ENCODE results near the gene PDXDC1. TPM values are rescaled to one million over a fixed set of nuclear protein-coding genes. Genes with fewer than 3 reads are reported as not detected.
"Not testable (repeated sequence)": the region's sequence is repeated elsewhere in the genome, so short reads cannot be mapped to it uniquely, and the experiment has no call there.

Gene PDXDC1
- total and polyA plus RNA-seq, 4 donors = 51.4 to 88.1 (median 70.5) TPM

DNA sequence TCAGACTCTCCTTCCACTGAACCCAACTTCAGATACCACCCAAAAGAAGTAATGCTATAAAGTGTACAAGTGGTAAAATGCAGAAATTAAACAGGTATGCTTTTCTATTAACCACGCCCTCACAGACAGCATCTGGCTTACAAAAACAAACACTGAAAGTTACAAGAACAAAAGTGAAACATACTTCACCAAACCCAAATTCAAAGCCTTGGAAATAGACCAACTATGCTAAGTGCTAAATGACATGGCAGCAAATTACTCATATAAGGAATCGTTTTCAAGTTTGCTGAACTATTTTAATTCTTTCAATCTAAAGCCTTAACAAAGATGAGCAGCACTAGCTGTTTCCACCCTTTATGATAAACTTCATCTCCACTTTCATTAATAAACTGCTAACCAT is 101.3 kb downstream of the PDXDC1 start:
- H3K4me1 ChIP-seq (ENCODE audit: control insufficient read depth in 1 of 2, insufficient read depth in 2 of 2, low read length in 2 of 2); H3K27ac ChIP-seq (ENCODE audit: low read depth in 1 of 2, low read length in 2 of 2); H3K36me3 ChIP-seq (ENCODE audit: control insufficient read depth in 1 of 2, insufficient read depth in 2 of 2, low read length in 1 of 2); ATAC-seq (ENCODE audit: low FRiP score); H3K27me3 ChIP-seq (ENCODE audit: control insufficient read depth in 1 of 2, insufficient read depth in 2 of 2, low read length in 1 of 2); H3K9me3 ChIP-seq (ENCODE audit: control insufficient read depth, low read length); DNase-seq; H3K4me3 ChIP-seq (ENCODE audit: low read length in 2 of 2); intact Hi-C loops (cut with DNase I): not testable (repeated sequence)
- WGBS, 2 donors = 75 to 76% methylated on average over 2 of the region's 2 CpGs

DNA sequence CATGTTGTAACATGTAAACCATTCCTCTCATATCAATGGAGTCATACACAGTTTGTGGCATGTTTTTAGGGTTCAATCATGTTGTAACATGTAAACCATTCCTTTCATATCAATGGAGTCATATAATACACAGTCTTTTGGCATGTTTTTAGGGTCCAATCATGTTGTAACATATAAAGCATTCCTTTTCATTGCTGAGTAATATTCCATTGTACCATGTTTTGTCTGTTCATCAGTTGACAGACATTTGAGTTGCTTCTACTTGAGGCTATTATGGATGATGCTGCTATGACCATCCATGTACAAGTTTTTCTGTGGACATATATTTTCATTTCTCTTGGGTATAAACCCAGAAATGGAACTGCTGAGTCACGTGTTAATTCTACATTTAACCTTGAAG is 106.1 kb downstream of the PDXDC1 start:
- intact Hi-C loops (cut with DNase I); H3K27me3 ChIP-seq (ENCODE audit: control insufficient read depth in 1 of 2, insufficient read depth in 2 of 2, low read length in 1 of 2); H3K36me3 ChIP-seq (ENCODE audit: control insufficient read depth in 1 of 2, insufficient read depth in 2 of 2, low read length in 1 of 2); H3K4me1 ChIP-seq (ENCODE audit: control insufficient read depth in 1 of 2, insufficient read depth in 2 of 2, low read length in 2 of 2); H3K27ac ChIP-seq (ENCODE audit: low read depth in 1 of 2, low read length in 2 of 2); ATAC-seq (ENCODE audit: low FRiP score); DNase-seq; H3K9me3 ChIP-seq (ENCODE audit: control insufficient read depth, low read length); H3K4me3 ChIP-seq (ENCODE audit: low read length in 2 of 2): not testable (repeated sequence)
- 96 to 100% methylated on average over 1 of the region's 1 CpG for WGBS, 2 donors

- DNase-seq; ATAC-seq (ENCODE audit: low FRiP score); H3K27ac ChIP-seq (ENCODE audit: low read depth in 1 of 2, low read length in 2 of 2); H3K36me3 ChIP-seq (ENCODE audit: control insufficient read depth in 1 of 2, insufficient read depth in 2 of 2, low read length in 1 of 2); H3K27me3 ChIP-seq (ENCODE audit: control insufficient read depth in 1 of 2, insufficient read depth in 2 of 2, low read length in 1 of 2); intact Hi-C loops (cut with DNase I); H3K4me3 ChIP-seq (ENCODE audit: low read length in 2 of 2); H3K4me1 ChIP-seq (ENCODE audit: control insufficient read depth in 1 of 2, insufficient read depth in 2 of 2, low read length in 2 of 2); H3K9me3 ChIP-seq (ENCODE audit: control insufficient read depth, low read length): not testable (repeated sequence)
- 85% methylated on average over 3 of the region's 3 CpGs for WGBS, 2 donors
Observed at GRCh38 chr16:15082788-15083187, 108.0 kb downstream of the PDXDC1 start.

DNA sequence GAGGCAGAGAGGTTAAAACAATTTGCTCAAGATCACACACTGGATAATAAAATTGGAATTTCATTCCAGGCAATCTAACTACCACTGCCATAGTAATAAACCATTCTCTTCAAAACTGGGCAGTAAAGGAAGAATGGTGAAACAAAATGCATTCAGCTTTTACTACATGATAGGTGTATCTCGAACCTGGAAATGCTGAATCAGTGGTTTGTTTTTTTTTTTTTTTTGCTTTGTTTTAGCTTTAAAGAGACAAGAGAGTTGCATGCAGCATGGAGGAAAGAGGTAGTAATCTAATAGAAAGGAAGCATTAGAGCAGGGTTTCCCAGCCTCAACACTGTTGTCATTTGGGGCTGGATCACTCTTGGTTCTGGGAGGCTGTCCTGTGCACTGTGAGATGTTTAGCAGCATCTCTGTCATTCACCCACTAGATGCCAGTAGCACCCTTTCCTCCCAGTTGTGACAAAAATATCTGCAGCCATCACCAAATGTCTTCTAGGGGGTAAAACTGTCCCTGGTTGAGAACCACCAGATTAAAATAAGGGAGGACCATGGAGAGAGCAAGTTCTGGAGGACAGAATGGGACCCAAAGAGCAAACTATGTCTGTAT is 115.9 kb downstream of the PDXDC1 start:
- H3K9me3 ChIP-seq (ENCODE audit: control insufficient read depth, low read length); H3K36me3 ChIP-seq (ENCODE audit: control insufficient read depth in 1 of 2, insufficient read depth in 2 of 2, low read length in 1 of 2); intact Hi-C loops (cut with DNase I); H3K4me1 ChIP-seq (ENCODE audit: control insufficient read depth in 1 of 2, insufficient read depth in 2 of 2, low read length in 2 of 2); ATAC-seq (ENCODE audit: low FRiP score); H3K27ac ChIP-seq (ENCODE audit: low read depth in 1 of 2, low read length in 2 of 2); H3K4me3 ChIP-seq (ENCODE audit: low read length in 2 of 2); DNase-seq; H3K27me3 ChIP-seq (ENCODE audit: control insufficient read depth in 1 of 2, insufficient read depth in 2 of 2, low read length in 1 of 2): not testable (repeated sequence)
- WGBS, 2 donors = 55 to 67% methylated on average over 1 of the region's 1 CpG

- 5 to 8% methylated on average over 11 to 14 of the region's 14 CpGs for whole genome bisulfite sequencing, 2 donors
- H3K27me3 ChIP-seq (ENCODE audit: control insufficient read depth in 1 of 2, insufficient read depth in 2 of 2, low read length in 1 of 2); H3K36me3 ChIP-seq (ENCODE audit: control insufficient read depth in 1 of 2, insufficient read depth in 2 of 2, low read length in 1 of 2); DNase-seq; H3K4me1 ChIP-seq (ENCODE audit: control insufficient read depth in 1 of 2, insufficient read depth in 2 of 2, low read length in 2 of 2); H3K9me3 ChIP-seq (ENCODE audit: control insufficient read depth, low read length); ATAC-seq (ENCODE audit: low FRiP score); intact Hi-C loops (cut with DNase I): not testable (repeated sequence)
- H3K4me3 ChIP-seq (ENCODE audit: low read length in 2 of 2) = peak overlapping the region in 1 of 2 donors; percentile 76
- peak overlapping the region in 1 of 2 donors; percentile 4 for H3K27ac ChIP-seq (ENCODE audit: low read depth in 1 of 2, low read length in 2 of 2)
Observed at GRCh38 chr16:15093571-15093954, 118.7 kb downstream of the PDXDC1 start.

GRCh38 chr16:15093955-15094827 is 119.4 kb downstream of the PDXDC1 start, which contains the start of gene RRN3:
RRN3 (minus strand) TSS chr16:15094272; CDS start chr16:15094233, 39 bp downstream.
- ATAC-seq (ENCODE audit: low FRiP score) (peak; percentile 99), DNase-seq (peak; percentile 96 to 97)
- 2 to 3% methylated on average over 50 to 56 of the region's 56 CpGs for WGBS, 2 donors
- intact Hi-C loops (cut with DNase I); H3K9me3 ChIP-seq (ENCODE audit: control insufficient read depth, low read length); H3K36me3 ChIP-seq (ENCODE audit: control insufficient read depth in 1 of 2, insufficient read depth in 2 of 2, low read length in 1 of 2); H3K4me1 ChIP-seq (ENCODE audit: control insufficient read depth in 1 of 2, insufficient read depth in 2 of 2, low read length in 2 of 2); H3K27me3 ChIP-seq (ENCODE audit: control insufficient read depth in 1 of 2, insufficient read depth in 2 of 2, low read length in 1 of 2): not testable (repeated sequence)
- peak within 1 kb of the TSS; percentile 4 to 9 for H3K27ac ChIP-seq (ENCODE audit: low read depth in 1 of 2, low read length in 2 of 2)
- peak within 1 kb of the TSS; percentile 2 to 76 for H3K4me3 ChIP-seq (ENCODE audit: low read length in 2 of 2)

DNA sequence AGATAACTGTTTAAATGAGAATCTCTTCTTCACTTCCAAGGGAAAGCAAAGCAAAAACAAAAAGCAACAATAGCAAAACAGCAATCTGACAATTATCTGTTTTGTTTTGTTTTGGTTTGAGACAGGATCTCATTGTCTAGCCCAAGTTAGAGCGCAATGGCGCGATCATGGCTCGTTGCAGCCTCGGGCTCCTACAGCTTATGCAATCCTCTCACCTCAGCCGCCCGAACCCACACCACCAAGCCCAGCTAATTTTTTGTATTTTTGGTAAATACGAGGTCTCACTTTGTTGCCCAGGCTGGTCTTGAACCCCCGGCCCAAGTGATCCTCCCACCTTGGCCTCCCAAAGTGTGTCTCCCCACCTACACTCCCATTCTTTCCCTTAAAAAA is 121.8 kb downstream of the PDXDC1 start:
- H3K4me1 ChIP-seq (ENCODE audit: control insufficient read depth in 1 of 2, insufficient read depth in 2 of 2, low read length in 2 of 2); H3K9me3 ChIP-seq (ENCODE audit: control insufficient read depth, low read length); H3K27me3 ChIP-seq (ENCODE audit: control insufficient read depth in 1 of 2, insufficient read depth in 2 of 2, low read length in 1 of 2); H3K36me3 ChIP-seq (ENCODE audit: control insufficient read depth in 1 of 2, insufficient read depth in 2 of 2, low read length in 1 of 2); DNase-seq; H3K27ac ChIP-seq (ENCODE audit: low read depth in 1 of 2, low read length in 2 of 2); ATAC-seq (ENCODE audit: low FRiP score); intact Hi-C loops (cut with DNase I); H3K4me3 ChIP-seq (ENCODE audit: low read length in 2 of 2): not testable (repeated sequence)
- 91 to 92% methylated on average over 8 to 9 of the region's 9 CpGs for WGBS, 2 donors

- peak; percentile 62 for ATAC-seq (ENCODE audit: low FRiP score)
- H3K4me3 ChIP-seq (ENCODE audit: low read length in 2 of 2); intact Hi-C loops (cut with DNase I): not testable (repeated sequence)
Observed at GRCh38 chr16:15099366-15099909, 124.6 kb downstream of the PDXDC1 start.

More at GRCh38 chr16:15099366-15099909, 124.6 kb downstream of the PDXDC1 start:
- 48 to 50% methylated on average over 2 of the region's 2 CpGs for WGBS, 2 donors
- not testable (repeated sequence) for H3K9me3 ChIP-seq (ENCODE audit: control insufficient read depth, low read length); DNase-seq; H3K36me3 ChIP-seq (ENCODE audit: control insufficient read depth in 1 of 2, insufficient read depth in 2 of 2, low read length in 1 of 2); H3K27me3 ChIP-seq (ENCODE audit: control insufficient read depth in 1 of 2, insufficient read depth in 2 of 2, low read length in 1 of 2); H3K4me1 ChIP-seq (ENCODE audit: control insufficient read depth in 1 of 2, insufficient read depth in 2 of 2, low read length in 2 of 2); H3K27ac ChIP-seq (ENCODE audit: low read depth in 1 of 2, low read length in 2 of 2)
